ENCODE measurements around the gene ATP13A2.

GRCh38 chr1:16999863-17000262, 11.9 kb downstream of the ATP13A2 start:
- no peak for TF ChIP-seq POLR2A (IDR thresholded peaks at IDR 0.05)
- TF ChIP-seq, protein P1, sequence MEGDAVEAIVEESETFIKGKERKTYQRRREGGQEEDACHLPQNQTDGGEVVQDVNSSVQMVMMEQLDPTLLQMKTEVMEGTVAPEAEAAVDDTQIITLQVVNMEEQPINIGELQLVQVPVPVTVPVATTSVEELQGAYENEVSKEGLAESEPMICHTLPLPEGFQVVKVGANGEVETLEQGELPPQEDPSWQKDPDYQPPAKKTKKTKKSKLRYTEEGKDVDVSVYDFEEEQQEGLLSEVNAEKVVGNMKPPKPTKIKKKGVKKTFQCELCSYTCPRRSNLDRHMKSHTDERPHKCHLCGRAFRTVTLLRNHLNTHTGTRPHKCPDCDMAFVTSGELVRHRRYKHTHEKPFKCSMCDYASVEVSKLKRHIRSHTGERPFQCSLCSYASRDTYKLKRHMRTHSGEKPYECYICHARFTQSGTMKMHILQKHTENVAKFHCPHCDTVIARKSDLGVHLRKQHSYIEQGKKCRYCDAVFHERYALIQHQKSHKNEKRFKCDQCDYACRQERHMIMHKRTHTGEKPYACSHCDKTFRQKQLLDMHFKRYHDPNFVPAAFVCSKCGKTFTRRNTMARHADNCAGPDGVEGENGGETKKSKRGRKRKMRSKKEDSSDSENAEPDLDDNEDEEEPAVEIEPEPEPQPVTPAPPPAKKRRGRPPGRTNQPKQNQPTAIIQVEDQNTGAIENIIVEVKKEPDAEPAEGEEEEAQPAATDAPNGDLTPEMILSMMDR (IDR thresholded peaks at IDR 0.05) = no peak
